Upper lobe of right lung (tissue), 1 donor: ENCODE results near the gene CCSER1. TPM values are rescaled to one million over a fixed set of nuclear protein-coding genes. Genes with fewer than 3 reads are reported as not detected.

Experiments used
- ATAC-seq: fragments of 200-7000 bp; cut with Tn5 transposase; one replicate; pipeline ENCODE4 v1.9.1; 2020; ENCODE audit warnings: mild to moderate bottlenecking, moderate library complexity
- DNase-seq: peaks from one replicate; pipeline ENCODE4 v3.0.0-alpha.2; 2020
- H3K27ac ChIP-seq: fragments of 200-600 bp; one replicate; pipeline ENCODE4 v1.8.0; 2022
- H3K27me3 ChIP-seq: fragments of 200-600 bp; one replicate; pipeline ENCODE4 v1.8.0; 2022; ENCODE audit warnings: mild to moderate bottlenecking
- H3K36me3 ChIP-seq: fragments of 200-600 bp; one replicate; pipeline ENCODE4 v1.8.0; 2022
- H3K4me1 ChIP-seq: fragments of 200-600 bp; one replicate; pipeline ENCODE4 v1.8.0; 2022
- H3K4me3 ChIP-seq: fragments of 200-600 bp; one replicate; pipeline ENCODE4 v1.8.0; 2022; ENCODE audit warnings: mild to moderate bottlenecking
- H3K9me3 ChIP-seq: fragments of 200-600 bp; one replicate; pipeline ENCODE4 v1.8.0; 2022
- intact Hi-C: fragments of 100-400 bp; cut with DNase I; formaldehyde crosslinking; loops from one replicate; pipeline ENCODE4 v1.11.0; 2022
- total RNA-seq: library from RNA; stranded (reverse); fragmentation: NEBNext Ultra II Directional; extraction: Animal tissue kit (Norgen Biotek cat#: 25700); gene quantifications from one replicate; pipeline ENCODE4 v1.2.1, GENCODE V29; 2021
- TF ChIP-seq, protein P1 (sequence below): fragments of 200-600 bp; IDR thresholded peaks from one replicate; pipeline ENCODE4 v1.8.0; 2022; ENCODE audit warnings: antibody characterized with exemption
- donor health status: DM: no; HTN: yes; CAD: no; lungs with severe emphysema.

Gene CCSER1
- total RNA-seq, 1 donor from 2014 or later = 7.4 TPM

DNA sequence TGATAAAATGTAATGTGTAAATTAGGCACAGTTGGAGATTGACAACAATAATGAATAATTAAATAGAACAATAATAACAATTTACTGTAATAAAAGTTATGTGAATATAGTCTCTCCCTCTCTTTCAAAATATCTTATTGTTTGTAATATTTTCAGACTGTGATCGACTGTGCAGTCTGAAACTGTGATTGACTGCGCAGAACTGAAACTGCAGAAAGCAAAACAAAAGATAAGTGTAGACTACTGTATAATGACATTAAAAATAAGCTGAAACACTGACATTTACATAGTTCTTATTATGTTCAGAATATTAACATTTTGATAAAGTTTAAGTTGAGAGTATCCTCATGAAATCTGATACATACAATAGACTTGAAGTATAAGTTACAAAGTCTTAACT lies 371.0 kb downstream of the CCSER1 start:
- Histone ChIP-seq H3K4me3 (no peak overlapping the region), H3K27me3 (no peaks in the 10 kb centered on the region), H3K27ac (no peak overlapping the region), H3K9me3 (no peaks in the 10 kb centered on the region), H3K4me1 (no peaks in the 10 kb centered on the region), H3K36me3 (no peaks in the 10 kb centered on the region)
- DNase-seq (no peak), ATAC-seq (no peak)
- intact Hi-C loops = no loop called here
- TF ChIP-seq, protein P1, sequence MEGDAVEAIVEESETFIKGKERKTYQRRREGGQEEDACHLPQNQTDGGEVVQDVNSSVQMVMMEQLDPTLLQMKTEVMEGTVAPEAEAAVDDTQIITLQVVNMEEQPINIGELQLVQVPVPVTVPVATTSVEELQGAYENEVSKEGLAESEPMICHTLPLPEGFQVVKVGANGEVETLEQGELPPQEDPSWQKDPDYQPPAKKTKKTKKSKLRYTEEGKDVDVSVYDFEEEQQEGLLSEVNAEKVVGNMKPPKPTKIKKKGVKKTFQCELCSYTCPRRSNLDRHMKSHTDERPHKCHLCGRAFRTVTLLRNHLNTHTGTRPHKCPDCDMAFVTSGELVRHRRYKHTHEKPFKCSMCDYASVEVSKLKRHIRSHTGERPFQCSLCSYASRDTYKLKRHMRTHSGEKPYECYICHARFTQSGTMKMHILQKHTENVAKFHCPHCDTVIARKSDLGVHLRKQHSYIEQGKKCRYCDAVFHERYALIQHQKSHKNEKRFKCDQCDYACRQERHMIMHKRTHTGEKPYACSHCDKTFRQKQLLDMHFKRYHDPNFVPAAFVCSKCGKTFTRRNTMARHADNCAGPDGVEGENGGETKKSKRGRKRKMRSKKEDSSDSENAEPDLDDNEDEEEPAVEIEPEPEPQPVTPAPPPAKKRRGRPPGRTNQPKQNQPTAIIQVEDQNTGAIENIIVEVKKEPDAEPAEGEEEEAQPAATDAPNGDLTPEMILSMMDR = no peak

DNA sequence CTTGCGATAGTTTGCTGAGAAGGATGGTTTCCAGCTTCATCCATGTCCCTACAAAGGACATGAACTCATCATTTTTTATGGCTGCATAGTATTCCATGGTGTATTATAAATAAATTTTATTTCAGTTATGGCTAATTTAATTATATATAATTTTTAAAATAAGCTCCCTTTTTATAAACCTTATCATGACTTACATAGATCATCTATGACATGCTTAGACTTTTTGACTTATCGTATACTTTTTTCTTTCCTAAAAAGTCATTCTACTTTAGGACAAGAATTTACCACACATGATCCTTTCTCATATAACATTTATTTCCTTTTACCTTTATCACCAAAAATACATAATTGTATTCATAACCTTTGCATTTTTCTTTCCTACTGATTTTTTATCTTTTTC lies 376.5 kb downstream of the CCSER1 start:
- intact Hi-C loops = no loop called here
- no peak for ATAC-seq
- TF ChIP-seq, protein P1 = no peak

DNA sequence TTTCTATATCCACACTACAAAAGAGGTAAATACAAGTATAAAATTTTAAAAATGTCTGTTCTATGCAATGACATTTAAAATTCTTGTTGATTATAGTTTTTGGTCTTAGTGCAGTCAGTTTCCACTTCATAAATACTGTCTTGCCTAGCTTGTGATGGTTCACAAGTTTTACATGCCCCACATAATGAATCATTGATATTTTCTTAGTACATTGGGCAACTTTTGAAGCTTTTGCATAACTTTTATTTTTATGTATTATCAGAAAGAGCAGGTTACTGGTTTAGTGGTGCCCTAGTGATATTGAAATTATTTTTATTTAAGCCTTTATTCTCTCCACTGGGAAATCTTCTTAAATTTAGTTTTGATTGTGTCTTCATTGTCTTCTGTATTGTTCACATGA lies 388.0 kb downstream of the CCSER1 start:
- TF ChIP-seq, protein P1 = no peak
- H3K27me3 ChIP-seq = no peaks in the 10 kb centered on the region
- H3K4me3 ChIP-seq = no peak overlapping the region
- no peaks in the 10 kb centered on the region for H3K4me1 ChIP-seq
- H3K36me3 ChIP-seq = no peaks in the 10 kb centered on the region
- no peak for DNase-seq
- ATAC-seq = no peak
- intact Hi-C loops = no loop called here
- H3K9me3 ChIP-seq = no peaks in the 10 kb centered on the region
- no peak overlapping the region for H3K27ac ChIP-seq

More for the DNA sequence above, 376.5 kb downstream of the CCSER1 start:
- Histone ChIP-seq H3K27ac (no peak overlapping the region), H3K9me3 (no peaks in the 10 kb centered on the region), H3K27me3 (no peaks in the 10 kb centered on the region), H3K4me1 (no peaks in the 10 kb centered on the region), H3K4me3 (no peak overlapping the region), H3K36me3 (no peaks in the 10 kb centered on the region)
- no peak for DNase-seq

DNA sequence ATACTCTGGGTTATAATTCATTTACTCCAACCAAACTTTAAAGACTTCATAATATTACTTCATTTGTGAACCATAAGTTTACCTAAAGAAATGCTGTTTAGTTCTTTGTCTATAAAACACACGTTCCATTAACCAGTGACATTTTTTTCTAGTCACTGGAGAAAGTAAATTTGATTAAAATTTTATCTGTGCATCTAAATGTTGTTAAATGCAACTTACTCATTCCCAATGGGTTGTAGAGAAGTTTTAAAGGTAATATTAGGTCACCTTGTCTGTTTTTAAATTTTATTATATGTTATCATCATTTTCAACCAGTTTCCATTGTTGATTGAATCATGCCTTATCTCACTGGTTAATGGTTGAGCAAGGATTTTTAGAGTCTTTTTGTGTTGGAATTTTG lies 401.4 kb downstream of the CCSER1 start:
- ATAC-seq (no peak), DNase-seq (no peak)
- no peak overlapping the region for H3K27ac ChIP-seq
- TF ChIP-seq, protein P1 = no peak
- H3K4me1 ChIP-seq = no peaks in the 10 kb centered on the region
- H3K4me3 ChIP-seq = no peak overlapping the region
- intact Hi-C loops = no loop called here
- no peaks in the 10 kb centered on the region for H3K9me3 ChIP-seq
- no peaks in the 10 kb centered on the region for H3K27me3 ChIP-seq
- H3K36me3 ChIP-seq = no peaks in the 10 kb centered on the region

DNA sequence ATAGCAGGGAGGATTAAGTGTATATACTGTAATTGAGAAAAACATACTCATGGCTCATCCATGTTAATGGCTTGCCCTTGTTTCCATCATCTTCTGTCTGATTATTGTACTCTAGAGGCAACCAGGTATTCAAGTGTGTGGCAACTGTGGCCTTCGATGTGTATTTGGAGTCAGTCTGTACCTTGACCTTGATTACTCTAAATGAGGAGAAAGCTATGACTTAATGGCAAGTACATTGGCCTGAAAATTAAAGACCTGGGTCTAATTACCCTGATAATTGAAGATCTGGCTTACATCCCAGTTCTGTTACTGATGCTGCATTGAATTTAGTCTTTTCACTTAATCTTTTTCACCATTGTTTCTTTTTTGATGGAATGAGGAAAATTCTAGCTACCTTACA lies 409.2 kb downstream of the CCSER1 start:
- H3K27ac ChIP-seq = no peak overlapping the region
- no peaks in the 10 kb centered on the region for H3K4me1 ChIP-seq
- no peak for DNase-seq
- intact Hi-C loops = no loop called here
- H3K4me3 ChIP-seq = no peak overlapping the region
- no peak for ATAC-seq
- H3K27me3 ChIP-seq = no peaks in the 10 kb centered on the region
- TF ChIP-seq, protein P1 = no peak
- H3K9me3 ChIP-seq = no peaks in the 10 kb centered on the region
- H3K36me3 ChIP-seq = no peaks in the 10 kb centered on the region

DNA sequence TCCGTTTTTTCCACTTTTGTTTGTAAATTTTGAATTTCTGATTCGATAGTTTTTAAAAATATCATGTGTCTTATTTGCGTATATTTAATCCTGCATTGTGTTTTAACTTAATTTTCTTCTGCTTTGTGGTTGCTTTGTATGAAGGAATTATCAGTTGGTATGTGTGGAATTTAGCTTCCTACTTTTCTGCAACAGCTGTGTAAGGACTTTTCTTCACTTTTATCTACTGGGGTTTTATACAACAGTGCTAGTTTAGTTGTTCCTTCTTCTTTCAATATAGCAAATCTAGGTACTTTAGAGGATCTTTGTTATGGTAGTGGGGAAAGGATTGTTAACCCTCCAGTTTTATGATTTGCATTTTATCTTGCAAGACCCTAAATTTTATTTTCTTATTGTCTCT lies 410.3 kb downstream of the CCSER1 start:
- Histone ChIP-seq H3K9me3 (no peaks in the 10 kb centered on the region), H3K4me1 (no peaks in the 10 kb centered on the region), H3K27me3 (no peaks in the 10 kb centered on the region), H3K27ac (no peak overlapping the region), H3K36me3 (no peaks in the 10 kb centered on the region), H3K4me3 (no peak overlapping the region)
- DNase-seq (no peak), ATAC-seq (no peak)
- TF ChIP-seq, protein P1 = no peak
- intact Hi-C loops = no loop called here
